Cardiac fibroblast (primary cell): ENCODE measurements around the gene EPB41.

Source experiments
- DNase-seq, 2 donors: peaks; one replicate each; pipeline versions ENCODE4 v3.0.0 to v3.0.0-alpha.2; 2010; ENCODE audit warnings: low read depth in 2 of 2
- H3K4me3 ChIP-seq, 2 donors: replicated peaks in 1 of 2; 1 replicate in 1 of 2; 2 replicates in 1 of 2; pipeline ENCODE4 v1.5.1; 2011; ENCODE audit warnings: low read depth in 2 of 2, low read length in 2 of 2, mild to moderate bottlenecking in 2 of 2, moderate library complexity in 1 of 2
- TF ChIP-seq, protein P1 (sequence below): IDR thresholded peaks from one replicate; pipeline ENCODE4 v1.5.1; 2011; ENCODE audit warnings: low read depth, mild to moderate bottlenecking, low read length, inconsistent platforms

Gene EPB41

DNA sequence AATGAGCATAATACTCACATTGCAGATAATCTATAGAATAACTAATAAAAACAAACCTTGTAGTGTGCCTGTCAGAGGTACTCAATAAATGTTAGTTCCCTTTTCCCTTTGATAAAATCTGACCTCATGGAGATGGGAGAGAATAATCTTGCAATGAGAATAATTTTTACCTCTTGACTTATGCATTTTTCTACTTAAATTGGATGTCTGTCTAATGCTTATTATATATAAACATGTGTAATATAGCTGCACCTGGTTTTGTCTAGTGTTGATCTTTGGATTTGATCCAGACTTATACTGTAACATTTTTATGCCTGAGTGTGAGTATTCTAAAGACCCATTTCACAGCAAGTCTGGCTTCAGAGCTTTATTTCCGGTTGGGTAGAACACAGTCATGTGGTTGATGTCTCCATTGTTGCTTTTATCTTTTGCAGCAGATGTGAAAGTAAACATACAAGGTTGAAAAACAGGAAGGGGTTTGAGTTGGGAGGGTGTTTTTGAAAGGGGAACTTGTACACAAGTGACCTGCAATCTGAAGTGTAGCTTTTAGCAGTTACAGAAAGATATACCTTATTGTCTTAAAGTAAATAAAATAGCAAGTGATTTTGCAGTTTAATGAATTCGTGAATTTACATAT is 12.4 kb downstream of the EPB41 start:
- DNase-seq: peak; percentile 16 to 23
- TF ChIP-seq, protein P1, sequence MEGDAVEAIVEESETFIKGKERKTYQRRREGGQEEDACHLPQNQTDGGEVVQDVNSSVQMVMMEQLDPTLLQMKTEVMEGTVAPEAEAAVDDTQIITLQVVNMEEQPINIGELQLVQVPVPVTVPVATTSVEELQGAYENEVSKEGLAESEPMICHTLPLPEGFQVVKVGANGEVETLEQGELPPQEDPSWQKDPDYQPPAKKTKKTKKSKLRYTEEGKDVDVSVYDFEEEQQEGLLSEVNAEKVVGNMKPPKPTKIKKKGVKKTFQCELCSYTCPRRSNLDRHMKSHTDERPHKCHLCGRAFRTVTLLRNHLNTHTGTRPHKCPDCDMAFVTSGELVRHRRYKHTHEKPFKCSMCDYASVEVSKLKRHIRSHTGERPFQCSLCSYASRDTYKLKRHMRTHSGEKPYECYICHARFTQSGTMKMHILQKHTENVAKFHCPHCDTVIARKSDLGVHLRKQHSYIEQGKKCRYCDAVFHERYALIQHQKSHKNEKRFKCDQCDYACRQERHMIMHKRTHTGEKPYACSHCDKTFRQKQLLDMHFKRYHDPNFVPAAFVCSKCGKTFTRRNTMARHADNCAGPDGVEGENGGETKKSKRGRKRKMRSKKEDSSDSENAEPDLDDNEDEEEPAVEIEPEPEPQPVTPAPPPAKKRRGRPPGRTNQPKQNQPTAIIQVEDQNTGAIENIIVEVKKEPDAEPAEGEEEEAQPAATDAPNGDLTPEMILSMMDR: no peak

DNA sequence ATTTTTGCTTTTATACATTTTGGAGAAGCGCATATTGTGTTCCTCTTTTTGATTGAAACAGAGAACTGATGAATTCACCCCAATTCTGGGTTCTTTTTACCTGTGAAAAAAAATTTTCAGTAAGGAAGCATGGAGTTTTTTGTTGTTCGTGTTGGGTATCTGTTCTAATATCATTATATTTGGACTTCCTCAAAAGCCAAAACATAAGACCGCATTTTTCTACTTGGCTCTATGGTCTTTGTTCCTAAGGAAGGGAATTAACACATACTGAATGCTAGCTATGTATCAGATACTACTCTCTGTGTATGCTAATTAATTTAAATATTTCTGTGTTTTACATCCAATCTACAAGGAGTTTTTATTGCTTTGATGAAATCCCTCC is 12.9 kb downstream of the EPB41 start:
- no peak for DNase-seq
- TF ChIP-seq, protein P1: no peak
- no peak overlapping the region for H3K4me3 ChIP-seq

More for the DNA sequence above, 12.4 kb downstream of the EPB41 start:
- no peak overlapping the region for H3K4me3 ChIP-seq

DNA sequence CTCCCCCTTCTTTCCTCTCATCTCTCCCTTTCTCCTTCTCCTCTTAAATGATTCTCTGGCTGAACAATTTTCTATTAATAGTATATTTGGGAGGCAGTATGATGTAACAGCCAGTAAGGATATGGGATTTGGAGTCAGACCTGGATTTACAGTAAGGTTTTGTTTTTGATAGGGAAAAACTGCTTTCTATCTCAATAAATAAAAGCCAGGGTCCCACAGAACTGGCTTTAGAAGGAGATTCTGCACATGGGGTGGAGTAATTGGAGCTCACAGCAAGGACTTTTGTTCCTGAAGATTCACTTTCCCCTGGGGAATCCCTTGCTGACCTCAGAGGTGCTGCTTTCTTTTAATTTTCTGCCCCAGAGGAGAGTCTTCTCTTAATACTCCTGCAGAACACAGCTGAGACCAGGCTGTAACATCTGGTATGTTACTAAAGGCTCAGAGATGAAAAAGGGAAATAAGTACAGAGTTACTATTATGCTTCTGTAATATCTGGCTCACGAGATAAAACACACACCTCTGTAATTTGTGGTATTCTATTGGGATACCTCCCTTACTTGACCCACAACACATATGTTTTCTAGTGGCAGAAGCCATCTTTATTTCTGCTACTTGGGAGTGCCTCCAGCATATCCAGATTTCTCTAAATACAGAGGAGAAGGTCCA is 13.4 kb downstream of the EPB41 start:
- DNase-seq: peak; percentile 15 to 26
- TF ChIP-seq, protein P1: no peak
- H3K4me3 ChIP-seq: no peak overlapping the region

DNA sequence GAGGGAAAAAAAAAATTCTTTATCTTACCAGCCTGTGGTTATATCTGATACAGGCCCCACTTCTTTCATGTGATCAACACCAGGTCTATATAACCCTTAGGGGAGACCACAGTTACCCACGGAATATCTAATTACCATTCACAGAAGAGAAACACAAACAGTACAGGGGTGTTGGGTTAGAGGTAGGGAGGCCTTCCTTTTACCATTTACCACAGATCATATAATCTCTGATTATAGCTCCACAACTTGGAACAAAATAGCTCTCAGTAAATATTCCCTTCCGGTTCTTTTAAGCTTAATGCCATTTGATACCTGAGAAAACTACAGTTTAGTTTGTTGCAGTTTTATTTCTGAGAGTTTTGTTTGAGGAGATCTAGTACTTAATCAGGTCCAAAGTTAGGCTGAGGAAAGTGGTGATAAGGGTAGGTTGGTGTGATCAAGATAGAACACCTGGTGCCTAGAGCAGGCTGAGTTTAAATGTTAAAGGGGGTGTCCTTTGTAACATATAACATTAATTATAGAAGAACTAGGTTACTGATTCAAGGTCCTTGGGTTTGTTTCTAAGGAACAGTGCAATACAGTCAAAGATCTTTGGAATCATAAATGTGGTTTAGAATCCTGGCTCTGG is 14.1 kb downstream of the EPB41 start:
- DNase-seq: no peak
- TF ChIP-seq, protein P1: no peak
- no peak overlapping the region for H3K4me3 ChIP-seq

DNA sequence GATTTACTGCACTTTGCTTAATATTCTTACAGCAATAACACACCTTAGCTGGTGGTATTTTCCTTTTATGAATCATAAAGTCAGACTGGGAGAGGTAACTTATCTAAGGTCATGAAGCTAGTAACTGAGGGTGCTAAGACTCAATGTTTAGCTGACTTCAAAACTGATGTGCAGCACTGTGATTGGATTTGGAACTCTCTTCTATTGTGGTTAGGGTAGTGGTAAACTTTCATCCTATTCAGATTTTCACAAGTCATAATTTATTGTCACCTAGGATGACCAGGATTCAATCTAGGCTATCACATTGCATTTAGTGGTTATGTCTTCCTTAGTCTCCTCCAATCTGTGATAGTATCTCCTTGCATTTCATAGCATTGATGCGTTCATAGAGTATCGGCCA is 18.9 kb downstream of the EPB41 start:
- H3K4me3 ChIP-seq: no peak overlapping the region
- TF ChIP-seq, protein P1: no peak

DNA sequence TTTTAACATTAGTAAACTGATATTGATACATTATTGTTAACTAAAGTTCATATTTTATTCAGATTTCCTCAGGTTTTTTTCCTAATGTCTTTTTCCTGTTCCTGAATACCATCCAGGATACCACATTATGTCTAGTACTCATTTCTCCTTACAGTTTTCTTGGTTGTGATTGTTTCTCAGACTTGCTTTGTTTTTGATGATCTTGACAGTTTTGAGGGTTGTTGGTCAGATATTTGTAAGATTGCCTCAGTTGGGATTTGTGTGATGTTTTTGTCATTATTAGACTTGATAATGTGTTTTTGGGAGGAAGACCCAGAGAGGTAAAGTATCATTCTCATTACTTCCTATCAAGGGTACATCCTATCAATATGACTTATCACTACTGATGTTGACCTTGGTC is 19.5 kb downstream of the EPB41 start:
- DNase-seq: no peak
- TF ChIP-seq, protein P1: no peak
- no peak overlapping the region for H3K4me3 ChIP-seq

More for the DNA sequence above, 18.9 kb downstream of the EPB41 start:
- DNase-seq: no peak
